ENCODE measurements around the gene CAP1. TPM values are rescaled to one million over a fixed set of nuclear protein-coding genes. Genes with fewer than 3 reads are reported as not detected.

CAP1 gene
- total and polyA plus RNA-seq, 10 donors: 124 to 608 (median 348) TPM

DNA sequence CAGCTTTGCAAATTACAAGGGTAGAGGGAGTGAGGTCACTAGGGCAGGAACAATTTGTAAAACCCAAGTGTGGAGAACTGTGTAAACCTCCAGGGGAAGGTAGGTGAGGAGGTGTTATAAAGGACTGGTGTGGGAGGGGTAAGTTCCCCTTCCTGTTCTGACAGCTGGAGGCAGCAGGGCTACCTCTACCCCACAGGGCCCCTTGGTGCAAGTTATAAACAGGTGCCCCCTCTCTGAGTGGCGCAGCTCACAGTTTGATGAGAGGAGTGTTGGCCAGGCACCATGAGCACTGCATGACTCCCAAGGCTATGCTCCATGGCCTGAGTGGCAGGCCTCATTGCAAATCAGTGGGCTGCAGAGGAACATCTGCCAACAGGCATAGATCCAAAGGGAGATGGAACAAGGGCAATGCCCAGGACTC lies 44.5 kb upstream of the CAP1 start:
- 45 to 71% (median 62%) methylated on average over 1 of the region's 1 CpG for WGBS, 5 donors
- intact Hi-C loops (cut with DNase I; ENCODE audit: low total_unique reads): no loop called here
- no peak for DNase-seq

DNA sequence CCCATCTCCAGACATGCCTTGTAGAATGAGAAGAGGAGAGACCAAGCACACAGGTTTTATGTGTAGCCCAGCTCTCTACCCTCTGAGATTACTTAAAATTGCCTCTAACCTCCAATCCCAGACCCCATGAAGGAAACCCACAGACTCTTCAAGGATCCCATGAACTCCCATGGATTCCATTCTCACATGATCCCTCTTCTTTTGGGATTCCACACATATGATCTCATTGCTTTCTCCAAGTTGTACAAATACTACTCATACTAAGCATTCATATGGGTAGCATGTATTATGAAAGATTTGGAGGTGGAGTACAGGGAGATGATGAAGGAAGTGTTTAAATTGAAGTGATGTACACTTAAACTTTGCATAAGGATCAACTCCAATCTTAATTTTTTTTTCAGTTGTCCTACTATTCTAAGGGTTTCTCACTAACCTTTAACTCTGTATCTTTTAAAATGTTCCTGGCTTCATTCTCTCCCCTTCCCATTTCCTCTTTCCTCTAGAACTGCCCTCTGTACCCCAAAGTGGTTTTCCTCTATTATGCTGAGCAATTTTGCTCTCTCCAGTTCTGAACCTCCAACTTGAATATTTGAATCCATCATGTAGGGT lies 44.0 kb upstream of the CAP1 start:
- intact Hi-C loops (cut with DNase I; ENCODE audit: low total_unique reads): no loop called here
- TF ChIP-seq, protein P1, sequence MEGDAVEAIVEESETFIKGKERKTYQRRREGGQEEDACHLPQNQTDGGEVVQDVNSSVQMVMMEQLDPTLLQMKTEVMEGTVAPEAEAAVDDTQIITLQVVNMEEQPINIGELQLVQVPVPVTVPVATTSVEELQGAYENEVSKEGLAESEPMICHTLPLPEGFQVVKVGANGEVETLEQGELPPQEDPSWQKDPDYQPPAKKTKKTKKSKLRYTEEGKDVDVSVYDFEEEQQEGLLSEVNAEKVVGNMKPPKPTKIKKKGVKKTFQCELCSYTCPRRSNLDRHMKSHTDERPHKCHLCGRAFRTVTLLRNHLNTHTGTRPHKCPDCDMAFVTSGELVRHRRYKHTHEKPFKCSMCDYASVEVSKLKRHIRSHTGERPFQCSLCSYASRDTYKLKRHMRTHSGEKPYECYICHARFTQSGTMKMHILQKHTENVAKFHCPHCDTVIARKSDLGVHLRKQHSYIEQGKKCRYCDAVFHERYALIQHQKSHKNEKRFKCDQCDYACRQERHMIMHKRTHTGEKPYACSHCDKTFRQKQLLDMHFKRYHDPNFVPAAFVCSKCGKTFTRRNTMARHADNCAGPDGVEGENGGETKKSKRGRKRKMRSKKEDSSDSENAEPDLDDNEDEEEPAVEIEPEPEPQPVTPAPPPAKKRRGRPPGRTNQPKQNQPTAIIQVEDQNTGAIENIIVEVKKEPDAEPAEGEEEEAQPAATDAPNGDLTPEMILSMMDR (IDR thresholded peaks at IDR 0.05 in 8 of 11, conservative IDR thresholded peaks at IDR 0.05 in 3 of 11): no peak
- TF ChIP-seq POLR2A (IDR thresholded peaks at IDR 0.05): no peak
- no peak for TF ChIP-seq POLR2AphosphoS5 (IDR thresholded peaks at IDR 0.05)
- Histone ChIP-seq H3K4me1 (peaks cover 0 to 36% (median 17%) of the 10 kb centered on the region in 6 donors), H3K4me3 (no peak overlapping the region), H3K36me3 (no peaks in the 10 kb centered on the region), H3K27me3 (replicated peaks in 1 of 7) (no peaks in the 10 kb centered on the region), H3K9me3 (no peaks in the 10 kb centered on the region), H3K27ac (peak overlapping the region in 3 of 8 donors; percentile 42 to 73 (median 53))
- no peak for DNase-seq

More for the DNA sequence above, 44.5 kb upstream of the CAP1 start:
- Histone ChIP-seq H3K4me3 (no peak overlapping the region), H3K4me1 (peaks cover 0 to 31% (median 14%) of the 10 kb centered on the region in 6 donors), H3K27ac (peak overlapping the region in 3 of 8 donors; percentile 42 to 73 (median 53)), H3K9me3 (no peaks in the 10 kb centered on the region), H3K36me3 (no peaks in the 10 kb centered on the region), H3K27me3 (replicated peaks in 1 of 7) (no peaks in the 10 kb centered on the region)
- peak in 2 of 3 donors; percentile 23 to 24 for TF ChIP-seq POLR2AphosphoS5 (IDR thresholded peaks at IDR 0.05)
- TF ChIP-seq POLR2A (IDR thresholded peaks at IDR 0.05): no peak
- TF ChIP-seq, protein P1 (IDR thresholded peaks at IDR 0.05 in 8 of 11, conservative IDR thresholded peaks at IDR 0.05 in 3 of 11): peak in 1 of 11 experiments; percentile 21

DNA sequence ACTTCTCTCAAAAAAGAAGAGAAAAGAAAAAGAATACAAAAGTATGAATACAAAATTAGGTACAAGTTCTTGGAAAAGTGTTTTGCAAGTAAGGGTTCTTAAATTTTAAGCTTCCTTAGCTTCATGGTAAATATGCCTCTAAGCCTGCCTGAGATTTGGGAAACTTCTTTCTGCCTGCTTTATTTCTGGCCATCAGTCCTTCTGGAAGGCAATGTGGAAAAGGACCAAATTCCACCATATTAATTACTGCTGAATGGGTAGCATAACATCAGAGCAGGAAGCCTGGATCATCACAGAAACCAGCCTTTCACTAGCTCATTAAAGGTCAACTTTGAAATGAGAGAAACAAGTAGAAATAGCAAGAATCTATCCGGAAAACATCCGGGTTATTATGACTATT lies 39.1 kb upstream of the CAP1 start:
- TF ChIP-seq, protein P1 (IDR thresholded peaks at IDR 0.05 in 8 of 11, conservative IDR thresholded peaks at IDR 0.05 in 3 of 11): no peak
- WGBS, 5 donors: 83 to 96% (median 90%) methylated on average over 2 of the region's 2 CpGs
- Histone ChIP-seq H3K4me3 (no peak overlapping the region), H3K9me3 (peaks cover 0 to 9% (median 0%) of the 10 kb centered on the region in 8 donors), H3K4me1 (peaks cover under 1 to 46% (median 28%) of the 10 kb centered on the region in 6 donors), H3K36me3 (no peaks in the 10 kb centered on the region), H3K27ac (no peak overlapping the region), H3K27me3 (replicated peaks in 1 of 7) (no peaks in the 10 kb centered on the region)
- DNase-seq: no peak
- intact Hi-C loops (cut with DNase I; ENCODE audit: low total_unique reads): no loop called here

DNA sequence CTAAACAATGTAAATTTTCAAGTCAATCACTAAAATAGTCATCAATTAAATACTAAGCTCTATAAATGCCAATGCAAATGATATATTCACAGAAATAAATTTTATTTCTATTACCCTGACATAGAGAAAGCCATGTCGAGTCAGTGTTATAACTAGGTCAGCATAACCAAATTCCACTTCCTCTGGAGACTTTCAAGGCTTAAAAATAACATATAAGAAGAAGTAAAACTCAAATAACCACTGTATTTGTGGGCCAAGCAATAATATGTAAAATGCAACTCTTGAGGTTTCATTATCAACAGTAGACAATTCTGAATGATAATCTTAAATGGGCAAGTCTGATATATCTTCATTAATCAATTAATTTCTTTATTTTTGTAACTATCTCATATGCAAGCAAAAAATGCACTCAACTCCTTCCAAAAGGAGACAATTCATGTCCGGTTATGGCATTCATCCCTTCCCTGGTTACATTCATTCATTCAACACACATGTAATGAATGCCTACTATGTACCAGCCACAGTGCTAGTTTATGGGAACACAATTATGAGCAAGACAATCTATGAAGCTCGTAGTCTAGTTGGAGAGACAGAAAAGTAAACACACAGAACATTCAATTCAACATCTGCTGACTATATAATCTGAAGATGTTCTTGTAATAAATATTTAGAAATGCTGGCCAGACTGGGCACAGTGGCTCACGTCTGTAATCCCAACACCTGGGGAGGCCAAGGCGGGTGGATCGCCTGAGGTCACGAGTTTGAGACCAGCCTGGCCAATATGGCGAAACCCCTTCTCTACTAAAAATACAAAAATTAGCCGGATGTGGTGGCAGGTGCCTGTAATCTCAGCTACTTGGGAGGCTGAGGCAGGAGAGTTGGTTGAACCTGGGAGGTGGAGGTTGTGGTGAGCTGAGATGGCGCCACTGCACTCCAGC lies 37.1 kb upstream of the CAP1 start:
- Histone ChIP-seq H3K27ac (peak overlapping the region in 4 of 8 donors; percentile 13 to 47 (median 26)), H3K36me3 (no peaks in the 10 kb centered on the region), H3K4me3 (peak overlapping the region in 1 of 8 donors; percentile 18), H3K9me3 (peaks cover 0 to 9% (median 2%) of the 10 kb centered on the region in 8 donors), H3K4me1 (peaks cover 0 to 42% (median 26%) of the 10 kb centered on the region in 6 donors), H3K27me3 (replicated peaks in 1 of 7) (no peaks in the 10 kb centered on the region)
- DNase-seq: no peak
- 63 to 76% (median 70%) methylated on average over 10 of the region's 10 CpGs for WGBS, 5 donors
- intact Hi-C loops (cut with DNase I; ENCODE audit: low total_unique reads): no loop called here
- TF ChIP-seq POLR2A (IDR thresholded peaks at IDR 0.05) (no peak), POLR2AphosphoS5 (IDR thresholded peaks at IDR 0.05) (no peak)
- TF ChIP-seq, protein P1 (IDR thresholded peaks at IDR 0.05 in 8 of 11, conservative IDR thresholded peaks at IDR 0.05 in 3 of 11): no peak
